ENCODE data around the gene ARHGAP45. TPM values are rescaled to one million over a fixed set of nuclear protein-coding genes. Genes with fewer than 3 reads are reported as not detected.

ARHGAP45 gene
- total RNA-seq, 4 donors from 2014 or later: 17.8 to 28.3 (median 21.2) TPM

DNA sequence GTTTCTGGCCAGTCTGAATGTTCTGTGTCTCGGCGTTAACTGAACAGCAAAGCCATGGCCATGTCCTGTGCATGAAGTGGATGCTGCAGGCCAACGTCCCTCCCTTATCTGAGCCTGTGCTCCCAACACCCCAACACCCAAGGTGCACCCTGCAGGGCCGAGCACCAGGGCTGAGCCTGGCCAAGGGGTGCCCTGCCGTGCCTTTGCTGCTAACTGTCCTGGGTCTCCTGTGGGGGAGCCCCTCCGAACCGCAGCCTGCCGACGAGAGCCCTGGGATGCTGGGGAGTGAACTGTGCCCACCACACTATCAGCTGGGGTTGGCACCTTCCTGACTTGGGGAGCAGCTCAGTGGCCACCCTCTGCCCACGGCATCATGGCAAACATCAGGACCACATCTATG is 54.4 kb downstream of the ARHGAP45 start:
- Histone ChIP-seq H3K27ac (replicated peaks in 1 of 4) (no peak overlapping the region), H3K27me3 (no peaks in the 10 kb centered on the region), H3K4me1 (peaks cover 0 to 26% (median 22%) of the 10 kb centered on the region in 4 donors), H3K9me3 (no peaks in the 10 kb centered on the region), H3K4me3 (no peak overlapping the region), H3K36me3 (peaks cover 68 to 100% (median 98%) of the 10 kb centered on the region in 4 donors)
- intact Hi-C loops (cut with DNase I): no loop called here
- DNase-seq (ENCODE audit: extremely low spot score): no peak
- TF ChIP-seq EP300 (IDR thresholded peaks at IDR 0.05): no peak
- TF ChIP-seq POLR2AphosphoS5 (IDR thresholded peaks at IDR 0.05): no peak
- no peak for TF ChIP-seq POLR2A (IDR thresholded peaks at IDR 0.05; ENCODE audit: low read depth)
- TF ChIP-seq, protein P1, sequence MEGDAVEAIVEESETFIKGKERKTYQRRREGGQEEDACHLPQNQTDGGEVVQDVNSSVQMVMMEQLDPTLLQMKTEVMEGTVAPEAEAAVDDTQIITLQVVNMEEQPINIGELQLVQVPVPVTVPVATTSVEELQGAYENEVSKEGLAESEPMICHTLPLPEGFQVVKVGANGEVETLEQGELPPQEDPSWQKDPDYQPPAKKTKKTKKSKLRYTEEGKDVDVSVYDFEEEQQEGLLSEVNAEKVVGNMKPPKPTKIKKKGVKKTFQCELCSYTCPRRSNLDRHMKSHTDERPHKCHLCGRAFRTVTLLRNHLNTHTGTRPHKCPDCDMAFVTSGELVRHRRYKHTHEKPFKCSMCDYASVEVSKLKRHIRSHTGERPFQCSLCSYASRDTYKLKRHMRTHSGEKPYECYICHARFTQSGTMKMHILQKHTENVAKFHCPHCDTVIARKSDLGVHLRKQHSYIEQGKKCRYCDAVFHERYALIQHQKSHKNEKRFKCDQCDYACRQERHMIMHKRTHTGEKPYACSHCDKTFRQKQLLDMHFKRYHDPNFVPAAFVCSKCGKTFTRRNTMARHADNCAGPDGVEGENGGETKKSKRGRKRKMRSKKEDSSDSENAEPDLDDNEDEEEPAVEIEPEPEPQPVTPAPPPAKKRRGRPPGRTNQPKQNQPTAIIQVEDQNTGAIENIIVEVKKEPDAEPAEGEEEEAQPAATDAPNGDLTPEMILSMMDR (IDR thresholded peaks at IDR 0.05): no peak
- WGBS: no CpG with 5 or more reads among the region's 10 CpGs

DNA sequence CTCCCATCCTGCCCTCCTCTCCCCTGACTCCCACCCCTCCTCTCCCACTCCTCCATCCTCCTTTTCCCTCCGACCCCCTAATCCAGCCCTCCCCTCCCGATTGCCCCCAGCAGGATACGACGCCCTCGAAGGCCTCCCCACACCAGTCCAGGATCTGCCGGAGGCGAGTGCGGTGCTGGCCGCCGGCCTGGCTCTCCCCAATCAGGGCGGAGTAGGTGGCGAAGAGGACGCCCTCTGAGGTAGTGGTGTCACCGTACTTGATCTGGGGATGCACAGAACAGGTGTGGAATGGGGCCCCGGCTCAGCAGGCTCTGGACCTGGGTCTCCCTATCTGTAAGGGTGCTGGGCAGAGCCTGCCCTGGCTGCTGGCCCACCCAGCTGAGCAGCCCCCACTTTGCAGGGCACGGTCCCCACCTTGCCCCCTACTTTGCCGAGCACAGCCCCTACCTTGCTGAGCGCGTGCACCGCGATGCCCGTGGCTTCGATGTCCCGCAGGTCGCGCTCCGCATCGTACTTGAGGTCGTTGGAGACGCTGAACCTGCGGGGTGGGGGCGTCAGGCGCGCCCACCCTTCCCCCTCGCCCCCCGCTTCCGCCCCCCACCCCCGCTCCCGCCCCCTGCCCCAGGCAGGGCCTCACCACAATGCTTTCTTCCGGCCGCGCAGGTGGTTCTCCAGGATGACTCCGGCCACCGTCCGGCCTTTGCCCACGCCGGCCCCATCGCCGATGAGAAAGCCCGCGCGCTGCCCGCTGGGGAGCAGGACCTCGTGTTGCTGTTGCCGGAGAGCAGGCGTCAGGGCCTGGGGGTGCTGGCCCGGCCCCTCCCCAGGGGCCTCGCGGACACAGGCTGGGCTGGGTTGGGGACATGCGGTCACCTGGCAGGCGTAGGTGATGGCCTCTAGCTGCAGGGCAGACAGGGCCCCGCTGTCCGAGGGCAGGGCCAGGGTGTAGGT is 55.3 kb downstream of the ARHGAP45 start:
- peaks cover 60 to 100% (median 98%) of the 10 kb centered on the region in 4 donors for H3K36me3 ChIP-seq
- DNase-seq (ENCODE audit: extremely low spot score): no peak
- peak overlapping the region in 1 of 4 donors; percentile 25 for H3K27ac ChIP-seq (replicated peaks in 1 of 4)
- TF ChIP-seq POLR2AphosphoS5 (IDR thresholded peaks at IDR 0.05): no peak
- TF ChIP-seq, protein P1 (IDR thresholded peaks at IDR 0.05): no peak
- TF ChIP-seq POLR2A (IDR thresholded peaks at IDR 0.05; ENCODE audit: low read depth): no peak
- no peaks in the 10 kb centered on the region for H3K27me3 ChIP-seq
- H3K9me3 ChIP-seq: no peaks in the 10 kb centered on the region
- 95% methylated on average over 37 of the region's 63 CpGs for WGBS
- intact Hi-C loops (cut with DNase I): no loop called here
- H3K4me1 ChIP-seq: peaks cover 0 to 35% (median 30%) of the 10 kb centered on the region in 4 donors
- H3K4me3 ChIP-seq: no peak overlapping the region

GRCh38 chr19:1122972-1123363 is 56.0 kb downstream of the ARHGAP45 start:
- Histone ChIP-seq H3K36me3 (peaks cover 59 to 100% (median 98%) of the 10 kb centered on the region in 4 donors), H3K9me3 (no peaks in the 10 kb centered on the region), H3K4me1 (peaks cover 0 to 37% (median 33%) of the 10 kb centered on the region in 4 donors), H3K27ac (replicated peaks in 1 of 4) (peak overlapping the region in 1 of 4 donors; percentile 25), H3K4me3 (no peak overlapping the region), H3K27me3 (no peaks in the 10 kb centered on the region)
- DNase-seq (ENCODE audit: extremely low spot score): no peak
- no peak for TF ChIP-seq POLR2A (IDR thresholded peaks at IDR 0.05; ENCODE audit: low read depth)
- TF ChIP-seq POLR2AphosphoS5 (IDR thresholded peaks at IDR 0.05): peak in 1 of 2 donors; percentile 18
- WGBS: 53% methylated on average over 20 of the region's 21 CpGs
- intact Hi-C loops (cut with DNase I): no loop called here

- intact Hi-C loops (cut with DNase I): no loop called here
- 92% methylated on average over 19 of the region's 20 CpGs for WGBS
Measured at GRCh38 chr19:1123381-1123780, 56.4 kb downstream of the ARHGAP45 start.

More at GRCh38 chr19:1123381-1123780, 56.4 kb downstream of the ARHGAP45 start:
- Histone ChIP-seq H3K4me3 (no peak overlapping the region), H3K27me3 (no peaks in the 10 kb centered on the region), H3K36me3 (peaks cover 58 to 100% (median 96%) of the 10 kb centered on the region in 4 donors), H3K9me3 (no peaks in the 10 kb centered on the region), H3K27ac (replicated peaks in 1 of 4) (peak overlapping the region in 1 of 4 donors; percentile 31), H3K4me1 (peaks cover 0 to 37% (median 35%) of the 10 kb centered on the region in 4 donors)
- DNase-seq (ENCODE audit: extremely low spot score): no peak
- TF ChIP-seq EP300 (IDR thresholded peaks at IDR 0.05): no peak
- TF ChIP-seq POLR2AphosphoS5 (IDR thresholded peaks at IDR 0.05): no peak
- TF ChIP-seq, protein P1 (IDR thresholded peaks at IDR 0.05): no peak
- no peak for TF ChIP-seq POLR2A (IDR thresholded peaks at IDR 0.05; ENCODE audit: low read depth)
